H9 (cell line): Measurements from ENCODE around the gene ATG4B. TPM values are rescaled to one million over a fixed set of nuclear protein-coding genes. Genes with fewer than 3 reads are reported as not detected.
A peak's percentile ranks its signal among the peaks of the same experiment; 100 is the strongest.

Experiments used
- DNase-seq: peaks from one replicate; pipeline ENCODE4 v3.0.0-alpha.2; 2017
- H2AFZ ChIP-seq: one replicate; pipeline ENCODE4 v1.6.1; 2013; ENCODE audit warnings: mild to moderate bottlenecking, low read length, control low read depth, moderate library complexity
- H2AK5ac ChIP-seq: 2 replicates; pipeline ENCODE4 v1.6.1; 2013; ENCODE audit warnings: low read length, control low read depth, mixed read lengths; ENCODE audit not compliant: insufficient read length
- H2BK120ac ChIP-seq: one replicate; pipeline ENCODE4 v1.6.1; 2013; ENCODE audit warnings: low read depth, mild to moderate bottlenecking, low read length, control low read depth, inconsistent platforms; ENCODE audit not compliant: poor library complexity, severe bottlenecking
- H2BK12ac ChIP-seq: 2 replicates; pipeline ENCODE4 v1.6.1; 2013; ENCODE audit warnings: low read length, control low read depth, mixed read lengths, low read depth; ENCODE audit not compliant: insufficient read length
- H2BK15ac ChIP-seq: 2 replicates; pipeline ENCODE4 v1.6.1; 2013; ENCODE audit warnings: low read depth, low read length, control low read depth
- H2BK20ac ChIP-seq: one replicate; pipeline ENCODE4 v1.6.1; 2013; ENCODE audit warnings: low read depth, mild to moderate bottlenecking, low read length, control low read depth, inconsistent platforms; ENCODE audit not compliant: poor library complexity, severe bottlenecking
- H2BK5ac ChIP-seq: 2 replicates; pipeline ENCODE4 v1.6.1; 2013; ENCODE audit warnings: low read length, control low read depth, mixed read lengths; ENCODE audit not compliant: insufficient read length
- H3K14ac ChIP-seq: 2 replicates; pipeline ENCODE4 v1.6.1; 2013; ENCODE audit warnings: low read length, control low read depth; ENCODE audit not compliant: insufficient read depth
- H3K18ac ChIP-seq: 2 replicates; pipeline ENCODE4 v1.6.1; 2013; ENCODE audit warnings: low read depth, mild to moderate bottlenecking, mixed read lengths, low read length, control low read depth; ENCODE audit not compliant: insufficient read length
- H3K23ac ChIP-seq: 2 replicates; pipeline ENCODE4 v1.6.1; 2013; ENCODE audit warnings: low read length, control low read depth, mixed read lengths, low read depth; ENCODE audit not compliant: insufficient read length
- H3K23me2 ChIP-seq: 2 replicates; pipeline ENCODE4 v1.6.1; 2013; ENCODE audit warnings: low read depth, mild to moderate bottlenecking, mixed read lengths, low read length, control low read depth; ENCODE audit not compliant: insufficient read length, poor library complexity, severe bottlenecking
- H3K27ac ChIP-seq: 2 replicates; pipeline ENCODE4 v1.5.1; 2013; ENCODE audit warnings: low read length, control low read depth, mixed read lengths, low read depth; ENCODE audit not compliant: insufficient read length
- H3K27me3 ChIP-seq: 2 replicates; pipeline ENCODE4 v1.6.1; 2013; ENCODE audit warnings: low read length, control low read depth, inconsistent platforms; ENCODE audit not compliant: insufficient read depth
- H3K4ac ChIP-seq: 2 replicates; pipeline ENCODE4 v1.6.1; 2013; ENCODE audit warnings: low read depth, mild to moderate bottlenecking, control low read depth, inconsistent platforms, low read length, moderate library complexity
- H3K4me1 ChIP-seq: 2 replicates; pipeline ENCODE4 v1.6.1; 2013; ENCODE audit warnings: low read length, control low read depth, inconsistent platforms; ENCODE audit not compliant: insufficient read depth
- H3K4me2 ChIP-seq: 2 replicates; pipeline ENCODE4 v1.6.1; 2013; ENCODE audit warnings: low read length, control low read depth, mixed read lengths; ENCODE audit not compliant: insufficient read length, insufficient read depth
- H3K56ac ChIP-seq: 2 replicates; pipeline ENCODE4 v1.6.1; 2013; ENCODE audit warnings: low read depth, mild to moderate bottlenecking, mixed read lengths, low read length, control low read depth; ENCODE audit not compliant: insufficient read length
- H3K79me1 ChIP-seq: 2 replicates; pipeline ENCODE4 v1.6.1; 2013; ENCODE audit warnings: low read depth, mild to moderate bottlenecking, moderate library complexity, low read length, control low read depth, inconsistent platforms; ENCODE audit not compliant: insufficient read depth, poor library complexity, severe bottlenecking
- H3K79me2 ChIP-seq: 2 replicates; pipeline ENCODE4 v1.6.1; 2013; ENCODE audit warnings: low read length, control low read depth, inconsistent platforms; ENCODE audit not compliant: insufficient read depth
- H3K9ac ChIP-seq: 2 replicates; pipeline ENCODE4 v1.6.1; 2013; ENCODE audit warnings: low read length, control low read depth, mixed read lengths; ENCODE audit not compliant: insufficient read length; ENCODE audit errors: extremely low read depth
- H3K9me3 ChIP-seq: one replicate; pipeline ENCODE4 v1.6.1; 2013; ENCODE audit warnings: low read depth, low read length, inconsistent platforms; ENCODE audit not compliant: control insufficient read depth
- H3T11ph ChIP-seq: one replicate; pipeline ENCODE4 v1.6.1; 2013; ENCODE audit warnings: mild to moderate bottlenecking, low read length, control low read depth, inconsistent platforms
- H4K20me1 ChIP-seq: one replicate; pipeline ENCODE4 v1.6.1; 2013; ENCODE audit not compliant: control insufficient read depth, insufficient read length, insufficient read depth
- H4K5ac ChIP-seq: 2 replicates; pipeline ENCODE4 v1.6.1; 2013; ENCODE audit warnings: low read depth, mild to moderate bottlenecking, mixed read lengths, low read length, control low read depth; ENCODE audit not compliant: insufficient read length
- H4K8ac ChIP-seq: replicated peaks from 2 replicates; pipeline ENCODE4 v1.6.1; 2013; ENCODE audit warnings: low read length, control low read depth, mixed read lengths, low read depth; ENCODE audit not compliant: insufficient read length
- H4K91ac ChIP-seq: 2 replicates; pipeline ENCODE4 v1.6.1; 2013; ENCODE audit warnings: low read depth, mild to moderate bottlenecking, moderate library complexity, mixed read lengths, low read length, control low read depth; ENCODE audit not compliant: insufficient read length
- H3K27ac Mint-ChIP-seq, 3 experiments: 2 replicates in 2 of 3; 3 replicates in 1 of 3; pipeline ENCODE4 v1.8.0; 2020 to 2021; ENCODE audit warnings: mixed read lengths in 3 of 3, mild to moderate bottlenecking in 1 of 3, moderate library complexity in 1 of 3
- H3K27me3 Mint-ChIP-seq: 2 replicates; pipeline ENCODE4 v1.8.0; 2021; ENCODE audit warnings: low read depth, mild to moderate bottlenecking, moderate library complexity, mixed read lengths
- H3K36me3 Mint-ChIP-seq, 3 experiments: 2 replicates in 2 of 3; 3 replicates in 1 of 3; pipeline ENCODE4 v1.8.0; 2020 to 2021; ENCODE audit warnings: low read depth in 3 of 3, mixed read lengths in 3 of 3; ENCODE audit not compliant: insufficient read depth in 1 of 3
- H3K4me1 Mint-ChIP-seq, 2 experiments: 2 replicates each; pipeline ENCODE4 v1.8.0; 2020; ENCODE audit warnings: mixed read lengths in 2 of 2
- H3K4me3 Mint-ChIP-seq, 2 experiments: 2 replicates in 1 of 2; 3 replicates in 1 of 2; pipeline ENCODE4 v1.8.0; 2020 to 2021; ENCODE audit warnings: mild to moderate bottlenecking in 2 of 2, mixed read lengths in 2 of 2, moderate library complexity in 1 of 2
- H3K9me3 Mint-ChIP-seq, 2 experiments: 2 replicates in 1 of 2; 3 replicates in 1 of 2; pipeline ENCODE4 v1.8.0; 2020; ENCODE audit warnings: mild to moderate bottlenecking in 2 of 2, mixed read lengths in 2 of 2, moderate library complexity in 1 of 2
- CTCF ChIP-seq: fragments of 200-600 bp; sonication (generic); conservative IDR thresholded peaks from 3 replicates; pipeline ENCODE4 v1.8.0; 2021; ENCODE audit warnings: antibody characterized with exemption, mild to moderate bottlenecking
- WGBS: extraction: QIAGEN DNeasy Blood & Tissue Kit; methylation state at CpG from one replicate; pipeline ENCODE4 v1.1.7; 2013; ENCODE audit warnings: missing lambda C conversion rate, low lambda C conversion rate, mixed read lengths; ENCODE audit not compliant: insufficient read length; ENCODE audit errors: extremely low coverage; 5-methylcytosine and 5-hydroxymethylcytosine counted together
- total RNA-seq: library from RNA; stranded (reverse); gene quantifications from 2 replicates; pipeline ENCODE4 v1.2.1, GENCODE V29; 2021

The ATG4B gene
- total RNA-seq, 1 experiment from 2014 or later: 105 TPM

DNA sequence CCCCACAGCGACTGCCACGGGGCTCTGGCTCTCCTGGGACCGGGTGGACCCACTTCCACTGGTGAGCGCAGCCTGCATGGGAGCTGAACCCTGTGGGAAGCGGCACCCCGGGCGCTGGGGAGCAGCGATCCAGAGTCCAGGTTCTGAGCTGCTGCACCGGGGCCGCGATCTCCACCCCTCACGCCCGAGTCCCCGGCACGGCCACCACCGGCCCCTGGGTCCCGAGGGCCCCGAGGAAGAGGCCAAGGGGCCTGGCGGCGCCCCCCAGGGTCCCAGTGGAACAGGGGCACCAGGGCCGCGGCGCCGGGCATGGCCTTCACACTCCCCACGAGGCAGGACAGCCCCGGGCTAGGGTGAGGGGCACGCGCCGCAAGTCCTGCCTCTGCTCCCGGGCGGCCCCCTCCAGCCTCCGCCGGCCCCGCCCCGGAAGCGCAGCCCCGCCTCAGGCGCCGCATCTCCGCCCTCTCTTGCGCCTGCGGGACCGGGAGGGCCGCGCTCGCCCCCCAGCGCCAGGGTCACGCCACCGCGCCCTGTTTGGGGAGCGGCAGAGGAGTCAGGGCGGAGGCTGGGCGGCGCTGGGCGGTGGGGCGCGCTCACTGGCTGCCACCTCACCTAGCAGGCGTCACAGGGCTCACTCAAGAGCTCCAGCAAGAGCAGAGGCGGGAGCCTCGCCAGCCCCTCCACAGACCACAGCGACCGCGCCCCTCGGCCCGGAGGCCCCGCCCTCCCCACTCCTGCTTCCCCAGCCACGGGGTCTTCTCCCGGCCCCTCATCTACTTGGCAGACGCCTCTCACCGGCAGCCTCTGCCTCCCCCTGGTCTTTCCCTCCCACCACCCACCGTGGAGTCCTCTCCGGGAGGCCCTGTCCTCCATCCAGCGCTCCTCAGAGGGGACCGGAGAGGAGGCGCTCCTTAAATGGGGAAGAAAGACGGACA is 27.4 kb upstream of the ATG4B start:
- peaks cover 7 to 8% of the 10 kb centered on the region in 2 experiments for H3K4me1 Mint-ChIP-seq
- WGBS: no CpG with 5 or more reads among the region's 76 CpGs
- peak; percentile 78 for TF ChIP-seq CTCF
- H3K14ac ChIP-seq: peak overlapping the region; percentile 55; the same call in 1 of the 2 replicates
- no peaks in the 10 kb centered on the region for H3K79me1 ChIP-seq
- no peak overlapping the region for H2AFZ ChIP-seq
- peak overlapping the region; percentile 54 to 82 for H3K4me3 Mint-ChIP-seq
- no peak overlapping the region for H4K5ac ChIP-seq
- no peaks in the 10 kb centered on the region for H3K27me3 Mint-ChIP-seq
- no peaks in the 10 kb centered on the region for H3K9me3 ChIP-seq
- H3K27ac Mint-ChIP-seq: peak overlapping the region; percentile 67 to 95 (median 71); a peak in 6 of 7 replicates
- peak overlapping the region; percentile 77 for H3K9ac ChIP-seq
- no peak overlapping the region for H3T11ph ChIP-seq
- no peak overlapping the region for H3K23ac ChIP-seq
- H3K4ac ChIP-seq: no peak overlapping the region
- no peaks in the 10 kb centered on the region; the same call in 1 of the 2 replicates for H3K79me2 ChIP-seq
- H3K4me2 ChIP-seq: peak overlapping the region; percentile 49
- no peak overlapping the region for H3K56ac ChIP-seq
- no peaks in the 10 kb centered on the region for H3K9me3 Mint-ChIP-seq
- H3K18ac ChIP-seq: peak overlapping the region; percentile 94
- H2AK5ac ChIP-seq: no peak overlapping the region
- no peak overlapping the region for H2BK120ac ChIP-seq
- H3K4me1 ChIP-seq: no peaks in the 10 kb centered on the region
- no peak overlapping the region for H3K27ac ChIP-seq
- H4K20me1 ChIP-seq: no peaks in the 10 kb centered on the region
- peak; percentile 98 for DNase-seq
- H2BK5ac ChIP-seq: no peak overlapping the region
- H2BK15ac ChIP-seq: no peak overlapping the region
- H4K91ac ChIP-seq: no peak overlapping the region
- H3K27me3 ChIP-seq: no peaks in the 10 kb centered on the region
- H3K23me2 ChIP-seq: peaks cover 6% of the 10 kb centered on the region
- H2BK20ac ChIP-seq: no peak overlapping the region
- H2BK12ac ChIP-seq: no peak overlapping the region
- no peak overlapping the region for H4K8ac ChIP-seq
- H3K36me3 Mint-ChIP-seq: peaks cover 4 to 13% (median 11%) of the 10 kb centered on the region in 3 experiments; a peak in 6 of 7 replicates
